Fibroblast of skin of left biceps (primary cell): ENCODE measurements around the gene MBD3L2.
"Not testable (repeated sequence)": the region's sequence is repeated elsewhere in the genome, so short reads cannot be mapped to it uniquely, and the experiment has no call there.

Source experiments
- DNase-seq, 2 experiments: peaks; one replicate each; pipeline ENCODE4 v3.0.0-alpha.2; 2013; ENCODE audit warnings: low read depth in 2 of 2

The MBD3L2 gene

DNA sequence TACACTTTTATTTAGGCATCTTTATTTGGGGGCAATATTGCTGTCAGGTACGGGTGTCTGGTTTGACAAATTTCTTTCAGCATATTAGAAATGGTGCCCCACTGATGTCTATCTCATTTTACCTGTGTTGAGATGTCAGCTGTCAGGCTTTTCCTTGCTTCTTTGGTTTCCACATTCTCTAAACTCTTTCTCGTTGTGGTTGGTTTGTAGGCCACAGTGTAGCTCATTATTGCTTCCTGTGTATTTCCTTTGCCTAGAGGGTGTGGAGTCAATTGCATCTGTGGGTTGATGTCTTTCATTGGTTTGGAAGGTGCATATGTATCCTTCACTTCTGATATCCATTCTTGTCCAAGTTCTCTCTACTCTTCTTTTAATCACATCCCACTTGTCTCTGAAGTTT is 10.9 kb downstream of the MBD3L2 start:
- DNase-seq = not testable (repeated sequence)

DNA sequence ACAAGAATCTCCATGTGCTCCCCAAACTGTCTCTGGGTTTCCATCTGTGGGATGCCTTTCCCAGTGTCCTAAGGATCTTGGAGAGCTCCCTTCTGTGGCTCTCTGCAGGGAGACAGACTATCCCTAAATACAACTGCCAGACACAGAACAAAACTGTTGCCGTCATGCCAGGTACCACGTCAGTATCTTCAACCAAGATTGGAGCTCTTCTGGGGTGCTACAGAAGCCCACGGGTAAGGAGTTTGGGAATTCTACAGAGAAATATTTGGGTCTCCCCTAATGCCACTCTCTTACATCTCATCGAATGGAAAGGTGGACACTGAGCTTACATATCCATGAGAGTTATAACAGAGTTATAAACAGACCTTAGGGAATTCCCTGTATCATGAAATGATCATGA is 14.2 kb downstream of the MBD3L2 start:
- no peak for DNase-seq

DNA sequence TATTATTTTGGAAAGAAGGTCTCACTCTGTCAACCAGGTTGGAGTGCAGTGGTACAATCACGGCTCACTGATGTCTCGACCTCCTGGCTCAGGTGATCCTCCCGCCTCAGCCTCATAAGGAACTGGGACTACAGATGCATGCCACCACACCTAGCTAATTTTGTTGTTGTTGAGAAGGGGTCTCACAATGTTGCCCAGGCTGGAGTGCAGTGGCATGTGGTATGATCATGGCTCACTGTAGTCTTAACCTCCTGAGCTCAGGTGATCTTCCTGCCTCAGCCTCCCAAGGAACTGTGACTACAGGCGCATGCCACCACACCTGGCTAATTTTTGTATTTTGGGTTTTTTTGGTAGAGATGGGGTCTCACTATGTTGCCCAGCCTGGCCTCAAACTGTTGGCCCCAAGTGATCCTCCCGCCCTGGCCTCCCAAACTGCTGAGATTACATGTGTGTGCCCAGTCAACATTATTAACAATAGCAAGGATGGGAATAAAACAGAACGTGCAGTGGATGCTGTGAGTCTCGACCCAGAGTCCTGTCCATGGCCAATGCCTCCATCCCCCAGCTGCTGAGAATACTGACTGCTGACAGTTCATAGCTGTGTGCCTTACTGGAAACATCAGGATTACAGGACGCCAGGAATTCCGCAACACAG is 14.8 kb downstream of the MBD3L2 start:
- DNase-seq = no peak

DNA sequence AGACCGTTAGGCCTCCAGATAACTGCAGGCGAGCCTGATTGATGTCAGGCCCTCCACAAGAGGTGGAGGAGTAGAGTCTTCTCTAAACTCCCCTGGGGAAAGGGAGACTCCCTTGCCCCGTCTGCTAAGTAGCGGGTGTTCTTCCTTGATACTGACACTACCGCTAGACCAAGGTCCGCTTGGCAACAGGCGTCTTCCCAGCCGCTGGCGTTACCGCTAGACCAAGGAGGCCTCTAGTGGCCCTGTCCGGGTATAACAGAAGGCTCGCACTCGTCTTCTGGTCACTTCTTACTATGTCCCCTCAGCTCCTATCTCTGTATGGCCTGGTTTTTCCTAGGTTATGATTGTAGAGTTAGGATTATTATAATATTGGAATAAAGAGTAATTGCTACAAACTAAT is 18.0 kb downstream of the MBD3L2 start:
- not testable (repeated sequence) for DNase-seq

DNA sequence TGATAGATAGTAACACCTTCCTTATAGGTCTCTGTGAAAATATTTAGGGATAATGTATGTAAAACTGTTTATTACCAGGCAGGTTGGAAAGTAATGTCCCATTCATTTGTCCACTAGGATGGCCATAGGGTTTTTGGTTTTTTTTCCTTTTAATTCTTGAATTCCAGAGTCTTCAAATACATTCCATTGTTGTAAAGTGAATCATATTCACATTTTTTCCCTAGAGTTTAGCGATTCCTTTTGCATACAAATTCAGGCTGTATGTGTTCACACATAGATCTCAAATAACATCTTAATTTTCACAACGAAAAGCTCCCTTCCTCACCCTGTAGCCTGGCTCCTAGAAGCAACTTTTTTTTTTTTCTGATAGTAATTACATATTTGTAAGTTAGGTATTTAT is 18.6 kb downstream of the MBD3L2 start:
- DNase-seq = no peak

DNA sequence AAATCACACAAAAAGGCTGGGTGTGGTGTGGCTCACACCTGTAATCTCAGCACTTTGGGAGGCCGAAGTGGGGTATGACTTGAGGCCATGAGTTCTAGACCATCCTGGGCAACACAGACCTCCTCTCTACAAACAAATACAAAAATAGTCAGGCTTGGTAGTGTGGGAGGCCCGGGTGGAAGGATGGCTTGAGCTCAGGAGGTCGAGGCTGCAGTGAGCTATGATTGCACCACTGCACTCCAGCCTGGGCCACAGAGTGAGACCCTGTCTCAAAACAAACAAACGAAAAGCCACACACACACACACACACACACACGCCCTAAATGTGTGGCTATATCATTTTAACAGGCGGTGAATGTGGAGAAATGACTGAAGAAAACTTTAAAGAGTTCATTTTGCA is 19.5 kb downstream of the MBD3L2 start:
- no peak for DNase-seq

DNA sequence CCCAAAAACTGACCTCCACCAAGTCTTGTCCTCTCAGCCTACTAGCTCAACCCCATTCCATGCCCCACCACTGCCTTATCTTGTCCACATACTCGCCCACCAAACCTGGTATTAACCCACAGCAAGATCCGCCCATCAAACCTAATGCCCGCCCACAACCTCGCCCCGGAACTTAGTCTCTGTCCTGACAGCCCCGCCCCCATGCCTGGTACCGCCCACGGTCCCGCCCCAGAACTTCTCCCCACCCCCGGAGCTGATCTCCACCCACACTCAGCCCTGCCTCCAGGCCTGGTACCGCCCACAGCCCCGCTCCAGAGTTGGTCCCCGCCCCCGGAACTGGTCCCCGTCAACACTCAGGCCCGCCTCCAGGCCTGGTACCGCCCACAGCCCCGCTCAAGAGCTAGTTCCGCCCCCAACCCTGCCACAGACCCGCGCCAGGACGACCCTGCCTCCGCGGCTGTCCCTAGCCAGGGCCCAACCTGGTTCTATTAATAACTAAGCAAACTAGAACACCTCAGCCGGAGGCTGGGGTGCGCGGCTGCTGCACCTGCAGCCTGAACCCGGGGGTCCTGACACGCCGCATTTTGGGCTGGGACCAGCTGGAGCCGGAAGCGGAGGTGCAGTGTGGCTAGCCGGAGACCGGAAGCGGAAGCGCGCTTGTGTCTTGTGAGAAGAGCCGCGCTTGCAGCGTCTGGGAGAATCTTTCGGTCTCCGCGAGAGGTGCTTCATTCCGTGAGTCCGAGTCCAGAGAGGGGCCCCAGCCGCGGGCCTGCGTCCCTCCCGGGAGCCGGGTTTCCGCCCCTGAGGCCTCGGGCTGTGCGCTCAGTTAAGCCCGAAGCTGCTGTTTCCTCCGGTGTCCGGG is 20.2 kb downstream of the MBD3L2 start, which contains the start of gene ZNF557:
TSS of gene ZNF557 (plus strand) at position 662 of the 862 bp plus-strand sequence. CDS start 5,372 bp downstream, outside the sequence.
- DNase-seq = peak; percentile 87 to 90

DNA sequence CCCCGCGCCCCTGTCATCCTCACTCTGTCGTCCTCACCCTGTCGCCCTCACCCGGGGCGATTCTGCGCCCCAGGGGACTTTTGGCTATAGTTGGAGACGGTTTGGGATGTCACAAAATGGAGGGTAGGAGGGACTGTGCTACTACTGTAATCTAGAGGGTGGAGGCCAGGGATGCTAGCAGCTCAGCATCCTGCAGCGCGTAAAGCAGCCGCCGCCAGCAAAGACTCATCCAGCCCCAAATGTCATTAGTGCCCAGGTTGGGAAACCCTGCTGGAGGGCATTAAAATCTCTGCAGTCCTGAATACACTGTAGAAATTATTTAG is 20.7 kb downstream of the MBD3L2 start:
- no peak for DNase-seq

DNA sequence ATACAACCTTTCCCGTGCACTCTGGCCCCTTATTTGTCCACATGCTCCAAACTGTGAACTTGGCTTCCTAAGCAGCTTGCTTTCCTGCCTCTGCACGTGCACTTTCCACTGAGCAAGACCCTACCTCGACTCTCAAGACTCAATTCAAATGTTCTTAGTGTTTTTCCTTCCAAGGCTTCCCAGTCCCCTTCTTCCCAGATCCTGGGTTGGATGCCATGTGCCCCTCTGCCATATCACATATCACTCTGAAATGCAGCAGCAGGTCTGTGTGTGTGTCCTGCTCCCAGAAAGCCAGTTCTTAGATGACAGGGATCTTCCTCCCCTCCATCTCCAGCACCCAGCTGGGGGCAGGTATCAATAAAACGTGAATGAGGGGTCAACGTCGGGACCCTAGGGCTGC is 23.4 kb downstream of the MBD3L2 start:
- DNase-seq = no peak

DNA sequence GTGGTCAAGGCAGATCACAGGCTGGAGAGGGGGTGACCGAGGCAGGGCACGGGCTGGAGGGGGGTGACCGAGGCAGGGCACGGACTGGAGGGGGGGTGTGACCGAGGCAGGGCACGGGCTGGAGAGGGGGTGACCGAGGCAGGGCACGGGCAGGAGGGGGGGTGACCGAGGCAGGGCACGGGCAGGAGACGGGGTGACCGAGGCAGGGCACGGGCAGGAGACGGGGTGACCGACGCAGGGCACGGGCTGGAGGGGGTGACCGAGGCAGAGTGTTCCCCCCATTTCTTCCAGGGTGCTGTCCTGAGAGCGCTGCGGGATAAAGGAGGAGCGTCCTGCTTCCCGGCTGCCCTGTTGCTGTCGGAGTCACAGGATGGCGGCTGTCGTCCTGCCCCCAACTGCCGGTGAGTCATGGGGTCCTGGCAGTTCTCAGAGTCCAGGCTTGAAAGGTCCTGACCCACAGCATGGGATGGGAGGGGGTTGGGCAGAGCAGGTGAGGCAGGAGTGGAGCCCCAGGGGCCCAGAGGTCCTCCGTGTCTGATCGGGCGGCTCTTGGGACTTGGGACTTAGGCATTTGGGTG is 25.7 kb downstream of the MBD3L2 start:
- DNase-seq = no peak

DNA sequence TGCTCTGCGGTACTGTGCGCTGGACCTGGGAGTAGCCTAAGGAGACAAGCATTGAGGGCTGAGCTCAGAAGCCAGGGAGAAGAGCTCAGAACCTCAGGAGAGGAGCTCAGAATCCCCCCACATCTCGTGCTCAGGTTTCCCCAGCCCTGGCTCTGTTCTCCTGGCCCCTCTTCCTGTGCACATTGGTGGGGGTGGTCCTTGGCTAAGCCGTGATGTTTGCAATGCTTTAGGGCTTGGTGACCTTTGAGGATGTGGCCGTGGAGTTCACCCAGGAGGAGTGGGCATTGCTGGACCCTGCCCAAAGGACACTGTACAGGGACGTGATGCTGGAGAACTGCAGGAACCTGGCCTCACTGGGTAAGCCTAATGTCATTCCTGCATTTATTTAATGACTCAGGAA is 27.0 kb downstream of the MBD3L2 start:
- no peak for DNase-seq

DNA sequence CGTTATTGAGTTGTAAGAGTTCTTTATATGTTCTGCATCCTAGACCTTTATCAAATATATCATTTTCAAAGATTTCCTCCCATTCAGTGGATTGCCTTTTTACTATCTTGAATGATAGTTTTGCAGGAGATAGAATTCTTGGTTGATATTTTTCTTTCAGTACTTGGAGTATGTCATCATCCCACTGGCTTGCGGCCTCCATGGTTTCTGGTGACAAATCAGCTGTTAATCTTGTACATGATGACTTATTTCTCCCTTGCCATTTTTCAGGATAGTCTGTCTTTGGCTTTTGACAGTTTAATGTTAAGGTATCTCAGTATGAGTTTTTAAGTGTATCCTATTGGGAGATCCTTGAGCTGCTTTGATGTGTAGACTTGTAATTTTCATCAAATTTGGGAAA is 28.9 kb downstream of the MBD3L2 start:
- no peak for DNase-seq

DNA sequence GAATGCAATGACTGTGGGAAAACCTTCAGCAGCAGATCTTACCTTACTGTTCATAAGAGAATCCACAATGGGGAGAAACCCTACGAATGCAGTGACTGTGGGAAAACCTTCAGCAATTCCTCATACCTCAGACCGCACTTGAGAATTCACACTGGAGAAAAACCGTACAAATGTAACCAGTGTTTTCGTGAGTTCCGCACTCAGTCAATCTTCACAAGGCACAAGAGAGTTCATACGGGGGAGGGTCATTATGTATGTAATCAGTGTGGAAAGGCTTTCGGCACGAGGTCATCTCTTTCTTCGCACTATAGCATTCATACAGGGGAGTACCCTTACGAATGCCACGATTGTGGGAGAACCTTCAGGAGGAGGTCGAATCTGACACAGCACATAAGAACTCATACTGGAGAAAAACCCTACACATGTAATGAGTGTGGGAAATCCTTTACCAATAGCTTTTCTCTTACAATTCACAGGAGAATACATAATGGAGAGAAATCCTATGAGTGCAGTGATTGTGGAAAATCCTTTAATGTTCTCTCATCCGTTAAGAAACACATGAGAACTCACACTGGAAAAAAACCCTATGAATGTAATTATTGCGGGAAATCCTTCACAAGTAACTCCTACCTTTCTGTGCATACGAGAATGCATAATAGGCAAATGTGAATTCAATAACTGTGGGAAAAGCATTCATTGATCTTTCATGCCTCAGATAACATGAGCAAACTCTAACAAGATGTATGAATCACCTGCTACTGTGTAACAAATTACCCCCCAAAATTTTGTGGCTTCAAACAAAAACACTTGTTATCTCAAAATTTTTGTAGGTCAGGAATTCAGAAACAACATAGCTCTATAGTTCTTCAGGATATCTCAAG is 34.2 kb downstream of the MBD3L2 start:
- no peak for DNase-seq

DNA sequence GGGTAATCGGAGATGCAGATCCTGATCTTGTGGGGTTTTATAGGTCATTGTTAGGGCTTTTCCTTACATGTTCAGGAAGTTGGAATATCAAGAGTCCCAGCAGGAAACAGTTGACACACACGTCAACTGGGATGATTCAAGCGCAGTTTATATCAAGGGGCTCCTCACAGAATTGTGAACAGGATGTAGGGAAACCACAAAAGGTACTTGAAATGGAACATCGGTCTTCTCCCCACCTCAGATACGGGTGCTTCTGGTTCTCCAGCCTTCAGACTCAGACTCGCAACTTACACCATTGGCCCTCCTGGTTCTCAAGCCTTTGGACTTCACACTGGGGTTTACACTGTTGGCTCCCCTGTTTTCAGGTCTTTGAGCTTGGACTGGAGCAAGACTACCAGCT is 39.9 kb downstream of the MBD3L2 start:
- no peak for DNase-seq

DNA sequence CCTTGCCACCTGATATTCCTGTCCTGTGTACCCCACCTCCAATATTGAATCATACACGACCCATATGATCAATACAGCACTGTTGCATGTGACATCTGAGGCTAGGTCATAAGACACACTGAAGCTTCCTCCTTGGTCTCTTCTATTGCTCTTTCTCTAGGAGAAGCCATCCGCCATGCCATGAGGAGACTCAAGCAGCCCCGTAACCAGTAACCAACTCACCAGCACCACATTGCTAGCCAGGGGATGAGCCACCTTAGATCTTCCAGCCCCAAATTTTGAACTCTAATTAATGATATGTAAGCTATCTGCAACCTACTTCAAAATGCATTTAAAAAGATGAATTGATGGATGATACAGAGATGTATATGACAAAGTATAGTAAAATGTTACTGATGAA is 49.0 kb downstream of the MBD3L2 start:
- DNase-seq = no peak

DNA sequence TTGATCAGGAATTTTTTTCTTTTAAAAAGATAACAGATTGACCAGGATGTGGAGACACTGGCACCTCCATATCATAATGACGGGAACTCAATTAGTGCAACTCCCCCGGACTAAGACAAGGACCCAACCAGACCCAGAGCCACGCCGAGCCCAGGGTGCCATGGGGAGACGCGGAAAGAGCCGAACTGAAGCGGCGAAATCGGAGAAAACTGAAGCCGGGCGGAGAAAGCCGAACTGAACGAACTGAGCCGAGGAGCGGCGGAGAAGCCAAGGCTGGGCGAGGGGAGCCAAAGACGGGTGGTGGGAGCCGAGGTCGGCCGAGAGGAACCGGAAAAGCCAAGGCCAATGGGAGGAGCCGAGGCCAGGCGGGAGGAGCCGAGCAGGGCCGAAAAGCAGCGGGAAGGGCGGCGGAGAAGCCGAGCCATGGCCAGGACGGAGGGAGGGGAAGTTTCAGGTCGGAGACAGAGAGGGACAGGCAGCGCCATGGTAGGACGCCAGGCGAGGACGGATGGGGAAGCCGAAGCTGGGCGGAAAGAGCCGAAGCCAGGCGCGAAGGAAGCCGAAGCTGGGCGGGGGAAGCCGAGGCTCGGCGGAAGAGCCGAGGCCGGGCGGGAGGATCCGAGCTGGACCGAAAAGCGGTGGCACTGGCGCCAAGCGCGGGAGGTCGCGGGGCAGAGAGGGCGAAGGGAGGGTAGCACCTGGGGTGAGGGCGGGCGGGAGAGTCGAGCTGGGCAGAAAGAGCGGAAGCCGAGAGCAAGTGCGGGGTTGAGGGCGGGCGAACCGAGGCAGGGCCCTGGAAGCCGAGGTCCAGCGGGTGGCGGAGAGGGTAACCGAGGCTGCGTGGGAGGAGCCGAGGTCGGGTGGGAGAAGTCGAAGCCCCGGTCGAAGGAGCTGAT is 49.8 kb downstream of the MBD3L2 start:
- DNase-seq = peak; percentile 62 to 79

DNA sequence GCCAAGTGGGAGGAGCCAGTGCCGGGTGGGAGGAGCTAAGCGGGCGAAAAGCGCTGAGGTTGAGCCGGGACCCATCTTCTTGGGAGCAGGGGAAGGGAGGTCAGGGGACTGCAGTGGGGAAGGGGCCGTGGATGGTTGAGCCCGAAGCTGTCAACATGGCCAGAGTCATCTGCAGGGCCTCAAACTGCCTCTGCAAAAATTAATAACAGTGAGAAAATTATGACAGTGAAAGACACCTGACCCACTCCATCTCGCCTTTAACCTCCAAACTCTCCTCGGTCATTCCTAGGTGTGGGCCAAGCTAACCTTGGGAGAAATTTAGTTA is 50.4 kb downstream of the MBD3L2 start:
- no peak for DNase-seq
